Tracheal epithelial cell (primary cell): Measurements from ENCODE around the gene RASGEF1C. TPM values are rescaled to one million over a fixed set of nuclear protein-coding genes. Genes with fewer than 3 reads are reported as not detected.

ENCODE experiments used
- total RNA-seq: library from RNA; depleted of rRNA; stranded (reverse); fragments of >200 nt; gene quantifications from 2 replicates; pipeline ENCODE4 v1.2.1, GENCODE V29; 2014

Gene RASGEF1C
- not detected in 2 replicates for total RNA-seq

DNA sequence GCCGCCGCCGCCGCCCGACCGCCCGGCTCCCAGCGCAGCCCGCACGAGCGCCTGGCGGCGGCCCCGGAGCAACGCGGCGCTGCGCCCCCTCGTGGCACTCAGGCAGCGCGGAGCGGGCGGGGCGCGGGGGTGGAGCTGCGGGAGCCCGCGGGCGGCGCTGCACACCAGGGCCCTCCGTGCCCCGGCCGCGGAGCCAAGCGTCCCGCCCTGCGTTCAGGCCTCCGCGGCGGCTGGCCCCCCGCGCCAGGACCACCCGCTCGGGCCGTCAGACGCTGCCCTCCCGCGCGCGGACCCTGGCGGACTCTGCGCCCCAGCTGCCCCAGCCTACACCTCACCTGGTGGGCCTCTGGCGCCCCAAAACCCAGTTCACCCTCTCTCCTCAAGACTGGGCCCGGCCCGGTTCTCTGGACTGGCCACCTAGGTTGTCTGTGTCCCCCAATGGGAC, at the start of gene RASGEF1C:
RASGEF1C (minus strand) TSS at position 75 of the 445 bp plus-strand sequence. CDS start 71,159 bp downstream, outside the sequence.

DNA sequence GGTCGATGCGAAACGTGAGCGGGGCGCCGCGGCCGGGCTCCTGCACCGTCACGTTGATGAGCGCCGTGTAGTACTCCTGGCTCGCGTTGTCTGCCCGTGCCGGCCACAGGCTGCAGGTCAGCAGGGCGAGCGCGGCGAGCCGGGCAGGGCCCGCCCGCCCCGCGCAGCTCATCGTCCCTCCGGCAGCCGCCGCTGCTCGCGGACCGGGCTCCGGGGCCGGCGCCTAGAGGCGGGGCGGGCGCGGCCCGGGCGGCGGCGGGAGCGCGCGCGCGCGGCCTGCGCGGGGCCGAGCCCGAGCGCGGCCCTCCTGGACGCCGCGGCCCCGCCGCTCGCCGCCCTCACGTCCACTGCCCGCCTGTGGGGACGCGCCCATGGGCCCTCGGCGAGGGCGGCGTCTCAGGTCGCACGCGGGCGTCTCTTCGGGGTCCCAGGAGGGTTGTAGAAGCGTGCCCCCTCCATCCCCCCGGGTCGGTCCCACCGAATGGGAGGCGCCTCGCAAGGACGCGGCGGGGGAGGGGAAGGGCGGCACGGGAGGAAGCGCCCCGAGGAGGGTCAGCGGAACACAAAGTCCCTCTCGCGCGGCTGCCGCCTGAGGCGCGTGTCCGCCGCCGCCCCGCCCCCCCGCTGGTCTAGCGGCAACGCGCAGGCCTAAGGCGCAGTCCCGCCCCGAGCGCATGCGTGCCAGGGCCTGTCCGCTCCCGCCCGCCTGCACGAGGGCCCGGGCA, 137.3 kb downstream of the RASGEF1C start, which contains the start of gene RNF130:
RNF130 (minus strand) TSS at position 229 of the 725 bp plus-strand sequence; CDS start at position 172, 57 bp downstream.

Other genes with a start within 250 kb of the RASGEF1C start
- gene RNF130, start 137.5 kb downstream of the RASGEF1C start, total RNA-seq = 32.2 and 38.8 TPM in 2 replicates
- 17.1 and 21.3 TPM in 2 replicates for gene MAPK9, start 82.9 kb upstream of the RASGEF1C start, total RNA-seq
- gene GFPT2, start 144.1 kb upstream of the RASGEF1C start, total RNA-seq = under 0.01 and 0.48 TPM in 2 replicates